MCF 10A (cell line): ENCODE measurements around the gene IPO13. TPM values are rescaled to one million over a fixed set of nuclear protein-coding genes. Genes with fewer than 3 reads are reported as not detected.

Source experiments
- BruUV-seq: library from RNA; stranded (reverse); fragments of 400-500 nt; replicated peaks from 2 replicates; lab custom pipeline; 2021; lab: Mats Ljungman, UMichigan
- CTCF ChIA-PET: fragments of 300-600 bp; sonication (Branson Sonifier 250); formaldehyde crosslinking; extraction: SDS; loops from one replicate; lab custom pipeline; 2021; ENCODE audit warnings: antibody characterized with exemption, inconsistent platforms; lab: Yijun Ruan, JAX
- POLR2A ChIA-PET: fragments of 300-600, 350-650 bp; sonication (Branson Sonifier 250); formaldehyde crosslinking; extraction: SDS; loops from one replicate; lab custom pipeline; 2020; ENCODE audit warnings: antibody characterized with exemption, inconsistent platforms; lab: Yijun Ruan, JAX
- DNase-seq: peaks from one replicate; pipeline ENCODE4 v3.0.0-alpha.2; 2018; ENCODE audit not compliant: unreplicated experiment
- H3K27ac Mint-ChIP-seq: one replicate; pipeline ENCODE4 v1.8.0; 2022; ENCODE audit warnings: mild to moderate bottlenecking, low read depth, mixed read lengths; ENCODE audit not compliant: unreplicated experiment
- H3K27me3 Mint-ChIP-seq: one replicate; pipeline ENCODE4 v1.8.0; 2022; ENCODE audit warnings: mixed read lengths; ENCODE audit not compliant: insufficient read depth, unreplicated experiment
- H3K36me3 Mint-ChIP-seq: one replicate; pipeline ENCODE4 v1.8.0; 2022; ENCODE audit warnings: mild to moderate bottlenecking, moderate library complexity, mixed read lengths; ENCODE audit not compliant: insufficient read depth, unreplicated experiment
- H3K4me1 Mint-ChIP-seq: one replicate; pipeline ENCODE4 v1.8.0; 2022; ENCODE audit warnings: mixed read lengths; ENCODE audit not compliant: insufficient read depth, unreplicated experiment
- H3K4me3 Mint-ChIP-seq: one replicate; pipeline ENCODE4 v1.8.0; 2022; ENCODE audit warnings: mild to moderate bottlenecking, moderate library complexity, mixed read lengths; ENCODE audit not compliant: unreplicated experiment
- H3K9me3 Mint-ChIP-seq: one replicate; pipeline ENCODE4 v1.8.0; 2022; ENCODE audit warnings: mixed read lengths; ENCODE audit not compliant: unreplicated experiment
- CTCF ChIP-seq: fragments of 200-600 bp; IDR thresholded peaks from one replicate; pipeline ENCODE4 v1.8.0; 2022; ENCODE audit warnings: antibody characterized with exemption, mild to moderate bottlenecking; ENCODE audit not compliant: unreplicated experiment
- intact Hi-C: fragments of 100-400 bp; cut with micrococcal nuclease; formaldehyde crosslinking; loops from 2 replicates; pipeline ENCODE4 v1.14.1; 2022
- total RNA-seq: library from RNA; stranded (reverse); gene quantifications from 2 replicates; pipeline ENCODE4 v1.2.3, GENCODE V29; 2022

IPO13 gene
- total RNA-seq, 1 experiment from 2014 or later = 23.9 TPM

GRCh38 chr1:43913051-43913501 lies 33.7 kb upstream of the IPO13 start:
- Mint-ChIP-seq H3K27ac (peak overlapping the region; percentile 68), H3K36me3 (no peaks in the 10 kb centered on the region), H3K27me3 (no peaks in the 10 kb centered on the region), H3K4me3 (no peak overlapping the region), H3K4me1 (peaks cover 24% of the 10 kb centered on the region), H3K9me3 (no peaks in the 10 kb centered on the region)
- no peak for TF ChIP-seq CTCF
- DNase-seq = no peak
- intact Hi-C loops = no loop called here
- POLR2A ChIA-PET = interaction anchor here (0.6 to 2.1 kb wide), 8 partner anchors 13 to 1380 kb away, joined by 3 to 13 read pairs (median 4); partner anchors contain the start of genes ATP6V0B and KDM4A
- BruUV-seq = no TSS peak
- CTCF ChIA-PET = interaction anchor here (0.6 to 5.1 kb wide), 6 partner anchors 8 to 149 kb away, joined by 3 to 39 read pairs (median 4); partner anchors contain the start of gene ARTN

- no peaks in the 10 kb centered on the region for H3K27me3 Mint-ChIP-seq
- H3K9me3 Mint-ChIP-seq = no peaks in the 10 kb centered on the region
- BruUV-seq = no TSS peak
- no peak overlapping the region for H3K4me3 Mint-ChIP-seq
- CTCF ChIA-PET = interaction anchor here (0.6 to 5.1 kb wide), 6 partner anchors 8 to 149 kb away, joined by 3 to 39 read pairs (median 4); partner anchors contain the start of gene ARTN
- intact Hi-C loops = no loop called here
- no peaks in the 10 kb centered on the region for H3K36me3 Mint-ChIP-seq
- peak overlapping the region; percentile 68 for H3K27ac Mint-ChIP-seq
- H3K4me1 Mint-ChIP-seq = peaks cover 24% of the 10 kb centered on the region
- POLR2A ChIA-PET = interaction anchor here (0.6 to 2.1 kb wide), 7 partner anchors 14 to 1380 kb away, joined by 3 to 13 read pairs (median 3); partner anchors contain the start of genes ATP6V0B and KDM4A
- TF ChIP-seq CTCF = no peak
- DNase-seq = no peak
Measured at GRCh38 chr1:43913666-43914360, 32.9 kb upstream of the IPO13 start.

- intact Hi-C loops = no loop called here
Measured at GRCh38 chr1:43914576-43915525, 31.9 kb upstream of the IPO13 start.

More at GRCh38 chr1:43914576-43915525, 31.9 kb upstream of the IPO13 start:
- DNase-seq = peak; percentile 48
- POLR2A ChIA-PET = interaction anchor here (0.5 to 1.2 kb wide), 8 partner anchors 13 to 556 kb away, joined by 3 to 5 read pairs (median 3); partner anchors contain the start of gene CDC20
- H3K27ac Mint-ChIP-seq = no peak overlapping the region
- no peak overlapping the region for H3K4me3 Mint-ChIP-seq
- no TSS peak for BruUV-seq
- H3K27me3 Mint-ChIP-seq = no peaks in the 10 kb centered on the region
- no peak for TF ChIP-seq CTCF
- CTCF ChIA-PET = interaction anchor here (1.8 to 5.1 kb wide), 3 partner anchors 16 to 150 kb away, joined by 6 to 39 read pairs (median 34); partner anchors contain the start of gene ARTN
- H3K4me1 Mint-ChIP-seq = peaks cover 24% of the 10 kb centered on the region
- no peaks in the 10 kb centered on the region for H3K36me3 Mint-ChIP-seq
- H3K9me3 Mint-ChIP-seq = no peaks in the 10 kb centered on the region
